Left ventricle myocardium inferior (tissue), 1 donor: Measurements from ENCODE around the gene OR2AE1. TPM values are rescaled to one million over a fixed set of nuclear protein-coding genes. Genes with fewer than 3 reads are reported as not detected.
A peak's percentile ranks its signal among the peaks of the same experiment; 100 is the strongest.

Experiments
- DNase-seq: peaks from one replicate; pipeline ENCODE4 v3.0.0-alpha.2; 2020
- H3K27ac ChIP-seq: fragments of 200-600 bp; replicated peaks from 2 replicates; pipeline ENCODE4 v1.8.0; 2021
- H3K27me3 ChIP-seq: fragments of 200-600 bp; 2 replicates; pipeline ENCODE4 v1.8.0; 2021; ENCODE audit warnings: low read depth
- H3K36me3 ChIP-seq: fragments of 200-600 bp; 2 replicates; pipeline ENCODE4 v1.8.0; 2021
- H3K4me1 ChIP-seq: fragments of 200-600 bp; 2 replicates; pipeline ENCODE4 v1.8.0; 2021
- H3K4me3 ChIP-seq: fragments of 200-600 bp; 2 replicates; pipeline ENCODE4 v1.8.0; 2021; ENCODE audit warnings: mild to moderate bottlenecking, moderate library complexity
- H3K9me3 ChIP-seq: fragments of 200-600 bp; replicated peaks from 2 replicates; pipeline ENCODE4 v1.8.0; 2021
- CTCF ChIP-seq: fragments of 200-600 bp; IDR thresholded peaks from 2 replicates; pipeline ENCODE4 v1.8.0; 2021; ENCODE audit warnings: antibody characterized with exemption, mild to moderate bottlenecking, borderline replicate concordance
- intact Hi-C: fragments of 100-400 bp; cut with micrococcal nuclease; formaldehyde crosslinking; loops from one replicate; pipeline ENCODE4 v1.11.0; 2022
- long read RNA-seq: library from polyadenylated mRNA; unstranded; transcript quantifications from one replicate; pipeline ENCODE4 v2.0.0, GENCODE V29; 2021
- total RNA-seq: library from RNA; stranded (reverse); fragmentation: NEBNext Ultra II Directional; extraction: Animal tissue kit (Norgen Biotek cat#: 25700); gene quantifications from one replicate; pipeline ENCODE4 v1.2.1, GENCODE V29; 2021
- donor health status: DM: no; HTN: yes; CAD: no; lungs with severe emphysema.

OR2AE1 gene
- total RNA-seq: not detected
- long read RNA-seq: 0 reads

- H3K9me3 ChIP-seq: no peaks in the 10 kb centered on the region
- no peaks in the 10 kb centered on the region for H3K36me3 ChIP-seq
- no peak for TF ChIP-seq CTCF
- intact Hi-C loops: no loop called here
- DNase-seq: no peak
- H3K4me3 ChIP-seq: no peak within 1 kb of the TSS
- H3K27me3 ChIP-seq: no peaks in the 10 kb centered on the region
- no peak within 1 kb of the TSS for H3K27ac ChIP-seq
- H3K4me1 ChIP-seq: no peaks in the 10 kb centered on the region
Measured at GRCh38 chr7:99876933-99877332, at the start of gene OR2AE1. TSS of gene OR2AE1 (minus strand) at chr7:99877033. CDS start at chr7:99877033, 0 bp downstream.

- no peak overlapping the region for H3K4me3 ChIP-seq
- H3K4me1 ChIP-seq: peaks cover 22% of the 10 kb centered on the region
- H3K9me3 ChIP-seq: no peaks in the 10 kb centered on the region
- peaks cover 5% of the 10 kb centered on the region for H3K36me3 ChIP-seq
- no peaks in the 10 kb centered on the region for H3K27me3 ChIP-seq
- intact Hi-C loops: no loop called here
- no peak overlapping the region for H3K27ac ChIP-seq
- no peak for DNase-seq
- TF ChIP-seq CTCF: no peak
Measured at GRCh38 chr7:99926321-99926720, 49.5 kb upstream of the OR2AE1 start.

- H3K27me3 ChIP-seq: no peaks in the 10 kb centered on the region
- no peak overlapping the region for H3K4me3 ChIP-seq
- peaks cover 26% of the 10 kb centered on the region for H3K4me1 ChIP-seq
- TF ChIP-seq CTCF: no peak
- peaks cover 6% of the 10 kb centered on the region for H3K36me3 ChIP-seq
- intact Hi-C loops: no loop called here
- H3K27ac ChIP-seq: no peak overlapping the region
- DNase-seq: no peak
- no peaks in the 10 kb centered on the region for H3K9me3 ChIP-seq
Measured at GRCh38 chr7:99923200-99923599, 46.4 kb upstream of the OR2AE1 start.

- intact Hi-C loops: no loop called here
- no peaks in the 10 kb centered on the region for H3K9me3 ChIP-seq
Measured at GRCh38 chr7:99920149-99920548, 43.3 kb upstream of the OR2AE1 start.

GRCh38 chr7:99919814-99920112 lies 42.9 kb upstream of the OR2AE1 start:
- Histone ChIP-seq H3K36me3 (peaks cover 36% of the 10 kb centered on the region), H3K4me3 (peak overlapping the region; percentile 97), H3K4me1 (peaks cover 54% of the 10 kb centered on the region), H3K27ac (peak overlapping the region; percentile 94), H3K27me3 (no peaks in the 10 kb centered on the region), H3K9me3 (no peaks in the 10 kb centered on the region)
- TF ChIP-seq CTCF: no peak
- DNase-seq: no peak
- intact Hi-C loops: no loop called here

More at GRCh38 chr7:99920149-99920548, 43.3 kb upstream of the OR2AE1 start:
- peak overlapping the region; percentile 97 for H3K4me3 ChIP-seq
- no peak for DNase-seq
- peaks cover 54% of the 10 kb centered on the region for H3K4me1 ChIP-seq
- H3K27me3 ChIP-seq: no peaks in the 10 kb centered on the region
- peak overlapping the region; percentile 94 for H3K27ac ChIP-seq
- no peak for TF ChIP-seq CTCF
- peaks cover 32% of the 10 kb centered on the region for H3K36me3 ChIP-seq
